Prostate gland (tissue), 2 donors: Measurements from ENCODE around the gene IGSF8. TPM values are rescaled to one million over a fixed set of nuclear protein-coding genes. Genes with fewer than 3 reads are reported as not detected.

Experiments
- DNase-seq: peaks from one replicate; pipeline ENCODE4 v3.0.0-alpha.2; 2019; ENCODE audit warnings: low spot score
- H3K27ac ChIP-seq, 2 donors: fragments of 200-600 bp; sonication (generic); 2 replicates each; pipeline ENCODE4 v1.5.1; 2017 to 2019
- H3K27me3 ChIP-seq: fragments of 200-600 bp; sonication (generic); replicated peaks from 2 replicates; pipeline ENCODE4 v1.5.1; 2019; ENCODE audit not compliant: insufficient read depth
- H3K36me3 ChIP-seq, 2 donors: fragments of 200-600 bp; sonication (generic); 1 replicate in 1 of 2; 2 replicates in 1 of 2; pipeline versions ENCODE4 v1.5.1 to v1.8.1; 2017 to 2019
- H3K4me1 ChIP-seq: fragments of 200-600 bp; sonication (generic); replicated peaks from 2 replicates; pipeline ENCODE4 v1.5.1; 2019
- H3K4me3 ChIP-seq, 2 donors: fragments of 200-600 bp; sonication (generic); 2 replicates each; pipeline ENCODE4 v1.5.1; 2017 to 2019
- H3K9me3 ChIP-seq: fragments of 200-600 bp; sonication (generic); 2 replicates; pipeline ENCODE4 v1.5.1; 2017
- POLR2A ChIP-seq: fragments of 450-650 bp; IDR thresholded peaks from one replicate; pipeline ENCODE4 v1.6.1; 2016; ENCODE audit warnings: antibody characterized with exemption, mild to moderate bottlenecking
- POLR2AphosphoS5 ChIP-seq: sonication (generic); formaldehyde crosslinking; IDR thresholded peaks from one replicate; pipeline ENCODE4 v1.6.1; 2017; ENCODE audit warnings: antibody characterized with exemption
- WGBS: methylation state at CpG from one replicate; pipeline ENCODE4 v1.1.5; 2018; 5-methylcytosine and 5-hydroxymethylcytosine counted together
- intact Hi-C: fragments of 100-400 bp; cut with DNase I; formaldehyde crosslinking; loops from one replicate; pipeline ENCODE4 v1.14.2; 2022
- total RNA-seq, 2 donors: library from RNA; depleted of rRNA; stranded (reverse); fragments of >200 nt; gene quantifications; one replicate each; pipeline ENCODE4 v1.1.0, GENCODE V29; 2016
- TF ChIP-seq, protein P1 (sequence below), 4 experiments: fragments of 200-600 bp in 2 of 4; fragments of 450-650 bp in 2 of 4; sonication (generic) in 2 of 4; IDR thresholded peaks; 1 replicate in 3 of 4; 2 replicates in 1 of 4; pipeline ENCODE4 v1.5.1; 2016 to 2019; ENCODE audit warnings: antibody characterized with exemption in 4 of 4, mild to moderate bottlenecking in 2 of 4, moderate library complexity in 2 of 4

IGSF8 gene
- total RNA-seq, 2 donors from 2014 or later, result 35.9 to 101 TPM

DNA sequence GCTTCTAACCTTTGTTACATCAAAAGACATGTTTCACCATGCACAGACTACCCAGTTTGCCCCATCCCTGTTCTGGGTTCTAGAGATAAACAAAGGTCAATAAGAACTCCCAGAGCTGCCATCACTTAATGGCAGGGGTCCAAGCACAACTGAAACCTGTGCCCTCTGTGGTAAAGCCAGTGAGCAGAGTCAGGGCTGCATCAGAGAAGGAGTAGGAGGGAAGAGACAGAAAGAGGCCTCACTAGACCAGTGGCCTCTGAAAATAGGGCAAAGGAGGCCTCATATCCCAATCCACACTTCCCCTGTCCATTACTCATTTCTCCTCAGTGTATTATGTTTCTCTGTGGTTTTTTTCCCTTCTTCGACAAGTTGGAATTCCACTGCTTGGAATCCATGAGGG lies 27.3 kb upstream of the IGSF8 start:
- Histone ChIP-seq H3K36me3 (no peaks in the 10 kb centered on the region), H3K4me1 (no peaks in the 10 kb centered on the region), H3K27ac (no peak overlapping the region), H3K27me3 (no peaks in the 10 kb centered on the region), H3K4me3 (no peak overlapping the region), H3K9me3 (no peaks in the 10 kb centered on the region)
- DNase-seq, result no peak
- no peak for TF ChIP-seq POLR2A
- intact Hi-C loops, result no loop called here
- 86% methylated on average over 1 of the region's 1 CpG for WGBS

DNA sequence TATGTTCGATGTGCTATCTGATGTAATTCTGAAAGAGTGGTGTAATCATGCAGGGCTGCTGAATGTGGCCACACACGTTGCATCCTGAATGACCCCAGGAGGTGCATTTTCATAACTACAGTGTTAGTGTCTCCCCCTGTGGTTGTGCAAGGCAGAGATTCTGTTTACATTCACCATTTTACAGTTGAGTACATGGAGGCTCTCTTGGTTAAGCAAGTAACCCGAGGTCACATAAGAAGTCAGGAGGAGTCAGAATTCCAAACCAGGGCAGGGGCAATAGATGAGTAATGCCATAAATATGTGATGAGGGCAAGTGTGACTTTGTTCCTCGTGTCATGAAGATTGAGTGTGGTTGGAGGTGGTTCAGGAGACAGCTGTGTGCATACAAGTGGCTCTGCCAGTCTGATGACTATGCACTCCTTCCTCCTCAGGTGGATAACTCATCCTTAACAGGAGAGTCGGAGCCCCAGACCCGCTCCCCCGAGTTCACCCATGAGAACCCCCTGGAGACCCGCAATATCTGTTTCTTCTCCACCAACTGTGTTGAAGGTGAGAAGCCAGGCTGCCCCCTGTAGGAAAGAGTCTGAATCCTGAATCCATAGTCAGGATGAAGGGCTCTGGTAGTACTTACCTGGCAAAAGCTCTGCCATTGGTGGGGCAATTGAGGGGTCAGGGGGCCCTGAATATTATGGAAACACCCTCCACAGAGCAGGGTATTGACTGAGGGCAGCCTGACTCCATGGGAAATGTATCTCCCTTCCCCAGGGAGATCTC lies 26.5 kb upstream of the IGSF8 start:
- H3K27me3 ChIP-seq, result no peaks in the 10 kb centered on the region

DNA sequence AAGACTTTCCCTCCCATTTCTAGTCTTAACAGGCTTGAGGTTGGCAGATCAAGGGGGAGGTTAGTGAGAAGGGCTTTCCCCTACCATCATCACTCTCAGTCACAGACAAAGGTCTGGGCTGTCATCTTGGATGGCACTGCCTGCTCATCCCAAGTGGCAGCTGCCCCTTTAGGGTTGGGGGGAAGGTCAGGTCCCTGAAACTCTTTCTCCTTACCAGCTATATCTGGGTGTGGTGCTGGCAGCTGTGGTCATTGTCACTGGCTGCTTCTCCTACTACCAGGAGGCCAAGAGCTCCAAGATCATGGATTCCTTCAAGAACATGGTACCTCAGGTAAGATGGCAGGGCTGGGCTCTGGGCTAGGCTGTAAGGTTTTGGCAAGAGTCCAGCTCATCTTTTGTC lies 25.3 kb upstream of the IGSF8 start:
- Histone ChIP-seq H3K4me3 (no peak overlapping the region), H3K9me3 (no peaks in the 10 kb centered on the region), H3K27ac (no peak overlapping the region), H3K36me3 (no peaks in the 10 kb centered on the region), H3K4me1 (no peaks in the 10 kb centered on the region), H3K27me3 (no peaks in the 10 kb centered on the region)
- no peak for TF ChIP-seq POLR2A
- no peak for TF ChIP-seq POLR2AphosphoS5
- TF ChIP-seq, protein P1, sequence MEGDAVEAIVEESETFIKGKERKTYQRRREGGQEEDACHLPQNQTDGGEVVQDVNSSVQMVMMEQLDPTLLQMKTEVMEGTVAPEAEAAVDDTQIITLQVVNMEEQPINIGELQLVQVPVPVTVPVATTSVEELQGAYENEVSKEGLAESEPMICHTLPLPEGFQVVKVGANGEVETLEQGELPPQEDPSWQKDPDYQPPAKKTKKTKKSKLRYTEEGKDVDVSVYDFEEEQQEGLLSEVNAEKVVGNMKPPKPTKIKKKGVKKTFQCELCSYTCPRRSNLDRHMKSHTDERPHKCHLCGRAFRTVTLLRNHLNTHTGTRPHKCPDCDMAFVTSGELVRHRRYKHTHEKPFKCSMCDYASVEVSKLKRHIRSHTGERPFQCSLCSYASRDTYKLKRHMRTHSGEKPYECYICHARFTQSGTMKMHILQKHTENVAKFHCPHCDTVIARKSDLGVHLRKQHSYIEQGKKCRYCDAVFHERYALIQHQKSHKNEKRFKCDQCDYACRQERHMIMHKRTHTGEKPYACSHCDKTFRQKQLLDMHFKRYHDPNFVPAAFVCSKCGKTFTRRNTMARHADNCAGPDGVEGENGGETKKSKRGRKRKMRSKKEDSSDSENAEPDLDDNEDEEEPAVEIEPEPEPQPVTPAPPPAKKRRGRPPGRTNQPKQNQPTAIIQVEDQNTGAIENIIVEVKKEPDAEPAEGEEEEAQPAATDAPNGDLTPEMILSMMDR (IDR thresholded peaks at IDR 0.05), result no peak
- DNase-seq, result no peak
- intact Hi-C loops, result no loop called here

More for the DNA sequence above, 26.5 kb upstream of the IGSF8 start:
- intact Hi-C loops, result no loop called here
- TF ChIP-seq POLR2A (no peak), POLR2AphosphoS5 (peak; percentile 44)
- TF ChIP-seq, protein P1 (IDR thresholded peaks at IDR 0.05), result peak in 1 of 4 experiments; percentile 32
- Histone ChIP-seq H3K9me3 (no peaks in the 10 kb centered on the region), H3K27ac (no peak overlapping the region), H3K4me1 (no peaks in the 10 kb centered on the region), H3K4me3 (no peak overlapping the region), H3K36me3 (no peaks in the 10 kb centered on the region)
- DNase-seq, result no peak
- WGBS, result 54% methylated on average over 8 of the region's 8 CpGs

DNA sequence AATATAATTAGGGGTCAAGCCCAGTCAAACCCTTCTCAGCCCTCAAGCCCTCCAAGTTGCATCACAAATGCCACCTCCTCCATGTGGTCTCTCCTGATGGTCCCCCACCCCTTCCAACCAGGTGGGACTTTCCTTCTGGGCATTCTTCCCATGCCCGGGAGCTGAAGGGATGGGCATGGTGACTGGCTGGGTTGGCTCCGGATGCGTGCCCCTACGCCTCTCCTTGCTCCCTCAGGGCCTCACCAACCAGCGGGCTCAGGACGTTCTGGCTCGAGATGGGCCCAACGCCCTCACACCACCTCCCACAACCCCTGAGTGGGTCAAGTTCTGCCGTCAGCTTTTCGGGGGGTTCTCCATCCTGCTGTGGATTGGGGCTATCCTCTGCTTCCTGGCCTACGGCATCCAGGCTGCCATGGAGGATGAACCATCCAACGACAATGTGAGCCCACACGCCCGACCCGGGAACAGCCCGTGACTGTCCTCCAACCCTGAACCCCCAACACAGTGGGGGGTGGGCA lies 24.6 kb upstream of the IGSF8 start:
- H3K4me3 ChIP-seq, result no peak overlapping the region
- no peak for DNase-seq
- no peaks in the 10 kb centered on the region for H3K9me3 ChIP-seq
- no peak overlapping the region for H3K27ac ChIP-seq
- intact Hi-C loops, result no loop called here
- H3K36me3 ChIP-seq, result no peaks in the 10 kb centered on the region
- TF ChIP-seq POLR2AphosphoS5 (no peak), POLR2A (no peak)
- TF ChIP-seq, protein P1 (IDR thresholded peaks at IDR 0.05), result no peak
- 85% methylated on average over 16 of the region's 16 CpGs for WGBS
- no peaks in the 10 kb centered on the region for H3K27me3 ChIP-seq
- H3K4me1 ChIP-seq, result no peaks in the 10 kb centered on the region

DNA sequence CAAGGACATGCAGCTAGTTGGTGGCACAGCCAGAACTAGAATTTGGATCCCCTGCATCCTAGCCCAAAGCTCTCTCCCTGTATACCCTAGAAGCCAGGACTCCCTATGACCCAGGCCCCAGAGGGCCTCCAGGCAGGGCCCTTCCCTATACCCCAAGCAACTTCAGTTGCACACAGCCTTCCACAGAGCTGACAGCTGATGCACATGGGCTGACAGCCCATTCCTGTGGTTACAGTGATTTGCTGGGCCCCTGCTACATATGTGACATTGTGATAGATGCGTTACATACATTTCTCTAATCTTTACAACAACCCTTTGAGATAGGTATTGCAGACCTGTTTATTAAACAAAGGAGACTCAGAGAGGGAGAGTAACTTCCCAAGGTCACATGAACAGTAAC lies 23.0 kb upstream of the IGSF8 start:
- H3K9me3 ChIP-seq, result no peaks in the 10 kb centered on the region
- H3K4me1 ChIP-seq, result no peaks in the 10 kb centered on the region
- no peak overlapping the region for H3K4me3 ChIP-seq
- no peaks in the 10 kb centered on the region for H3K27me3 ChIP-seq
- no peak overlapping the region for H3K27ac ChIP-seq
- H3K36me3 ChIP-seq, result no peaks in the 10 kb centered on the region
- TF ChIP-seq, protein P1 (IDR thresholded peaks at IDR 0.05), result no peak
- TF ChIP-seq POLR2AphosphoS5 (no peak), POLR2A (no peak)
- DNase-seq, result no peak
- intact Hi-C loops, result no loop called here
- WGBS, result 93% methylated on average over 1 of the region's 1 CpG
